ENCODE data around the gene MPRIP.

Gene MPRIP

GRCh38 chr17:17030515-17031211 is 11.6 kb upstream of the MPRIP start:
- FAIRE-seq = no peak

GRCh38 chr17:17032131-17032692 is 10.0 kb upstream of the MPRIP start:
- FAIRE-seq = no peak

- FAIRE-seq = no peak
Observed at GRCh38 chr17:17033466-17033865, 8.8 kb upstream of the MPRIP start.

GRCh38 chr17:17034026-17034425 is 8.2 kb upstream of the MPRIP start:
- FAIRE-seq = no peak

GRCh38 chr17:17034496-17035075 is 7.7 kb upstream of the MPRIP start:
- no peak for FAIRE-seq

GRCh38 chr17:17035490-17035889 is 6.8 kb upstream of the MPRIP start:
- FAIRE-seq = no peak

GRCh38 chr17:17035920-17036523 is 6.2 kb upstream of the MPRIP start:
- no peak for FAIRE-seq

GRCh38 chr17:17036524-17036998 is 5.7 kb upstream of the MPRIP start:
- FAIRE-seq = no peak

GRCh38 chr17:17039911-17040310 is 2.3 kb upstream of the MPRIP start:
- FAIRE-seq = no peak

GRCh38 chr17:17041018-17041521 is 1.2 kb upstream of the MPRIP start:
- FAIRE-seq = no peak

GRCh38 chr17:17041571-17042383 is 480 bp upstream of the MPRIP start:
- FAIRE-seq = no peak

GRCh38 chr17:17042851-17043460 is 699 bp downstream of the MPRIP start:
- no peak for FAIRE-seq

- no peak for FAIRE-seq
Observed at GRCh38 chr17:17043461-17044271, 1.4 kb downstream of the MPRIP start.

- no peak for FAIRE-seq
Observed at GRCh38 chr17:17044846-17045561, 2.7 kb downstream of the MPRIP start.

- FAIRE-seq = no peak
Observed at GRCh38 chr17:17048106-17048505, 5.8 kb downstream of the MPRIP start.

- no peak for FAIRE-seq
Observed at GRCh38 chr17:17050346-17051345, 8.4 kb downstream of the MPRIP start.

- no peak for FAIRE-seq
Observed at GRCh38 chr17:17051380-17051779, 9.1 kb downstream of the MPRIP start.

- FAIRE-seq = no peak
Observed at GRCh38 chr17:17051791-17052461, 9.7 kb downstream of the MPRIP start.
